ENCODE data around the gene DNAJC22.
"Not testable (repeated sequence)": the region's sequence is repeated elsewhere in the genome, so short reads cannot be mapped to it uniquely, and the experiment has no call there.

DNAJC22 gene

DNA sequence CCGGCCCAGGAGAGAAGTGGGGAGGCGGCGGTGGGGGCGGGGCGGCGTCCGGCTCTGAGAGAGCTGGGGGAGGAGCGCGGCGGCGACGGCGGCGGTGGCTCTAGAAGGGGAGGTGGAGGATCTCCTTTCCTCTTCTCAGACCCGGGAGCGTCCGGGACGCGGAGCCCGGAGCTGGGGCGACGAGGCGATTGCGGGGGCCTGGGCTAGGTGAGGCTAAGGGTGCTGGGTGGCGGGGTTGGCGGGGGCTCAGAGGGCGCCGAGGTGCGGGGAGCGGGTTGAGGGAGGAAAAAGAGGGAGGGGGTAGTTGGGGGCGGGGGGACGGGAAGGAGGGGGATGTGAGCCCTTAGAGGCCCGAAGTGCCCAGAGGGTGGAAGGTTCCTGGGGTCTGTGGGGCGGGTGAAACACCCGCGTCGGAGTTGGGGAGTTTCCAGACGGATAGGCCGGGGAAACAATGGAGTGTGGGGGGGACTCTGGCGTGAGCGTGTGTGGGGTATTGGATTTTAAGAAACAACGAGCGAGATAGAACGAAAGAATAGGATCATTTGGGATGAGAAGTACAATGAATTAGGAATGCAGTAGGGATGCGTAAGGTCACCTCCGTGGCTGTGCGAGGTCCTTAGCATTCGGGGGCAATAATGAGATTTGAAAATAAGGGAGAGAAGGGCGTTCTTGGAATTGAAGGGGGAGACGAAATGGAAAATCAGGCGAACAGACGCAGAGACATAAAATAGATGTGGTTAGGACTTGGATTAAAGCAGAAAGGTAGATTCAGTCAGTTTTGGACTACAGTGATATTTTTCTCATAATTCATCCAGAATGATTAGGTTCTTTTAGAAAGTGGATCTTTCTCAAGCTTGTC, 20.9 kb downstream of the DNAJC22 start, which contains the start of gene SPATS2:
TSS of gene SPATS2 (plus strand) at position 82 of the 859 bp plus-strand sequence. CDS start 93,551 bp downstream, outside the sequence.
- no peak for DNase-seq (ENCODE audit: insufficient read length, low spot score)
- no peak for FAIRE-seq

GRCh38 chr12:49368240-49368600, 21.5 kb downstream of the DNAJC22 start:
- DNase-seq (ENCODE audit: insufficient read length, low spot score) (no peak), FAIRE-seq (peak; percentile 83)

- DNase-seq (ENCODE audit: insufficient read length, low spot score) (no peak), FAIRE-seq (peak; percentile 87)
Observed at GRCh38 chr12:49369411-49370145, 22.9 kb downstream of the DNAJC22 start.

GRCh38 chr12:49370539-49370938, 23.9 kb downstream of the DNAJC22 start:
- DNase-seq (ENCODE audit: insufficient read length, low spot score): no peak
- FAIRE-seq: no peak

- DNase-seq (ENCODE audit: insufficient read length, low spot score) (no peak), FAIRE-seq (no peak)
Observed at GRCh38 chr12:49375406-49375805, 28.7 kb downstream of the DNAJC22 start.

GRCh38 chr12:49377386-49377785, 30.7 kb downstream of the DNAJC22 start:
- no peak for DNase-seq (ENCODE audit: insufficient read length, low spot score)
- FAIRE-seq: peak; percentile 55

GRCh38 chr12:49380184-49380583, 33.5 kb downstream of the DNAJC22 start:
- FAIRE-seq; DNase-seq (ENCODE audit: insufficient read length, low spot score): not testable (repeated sequence)

DNA sequence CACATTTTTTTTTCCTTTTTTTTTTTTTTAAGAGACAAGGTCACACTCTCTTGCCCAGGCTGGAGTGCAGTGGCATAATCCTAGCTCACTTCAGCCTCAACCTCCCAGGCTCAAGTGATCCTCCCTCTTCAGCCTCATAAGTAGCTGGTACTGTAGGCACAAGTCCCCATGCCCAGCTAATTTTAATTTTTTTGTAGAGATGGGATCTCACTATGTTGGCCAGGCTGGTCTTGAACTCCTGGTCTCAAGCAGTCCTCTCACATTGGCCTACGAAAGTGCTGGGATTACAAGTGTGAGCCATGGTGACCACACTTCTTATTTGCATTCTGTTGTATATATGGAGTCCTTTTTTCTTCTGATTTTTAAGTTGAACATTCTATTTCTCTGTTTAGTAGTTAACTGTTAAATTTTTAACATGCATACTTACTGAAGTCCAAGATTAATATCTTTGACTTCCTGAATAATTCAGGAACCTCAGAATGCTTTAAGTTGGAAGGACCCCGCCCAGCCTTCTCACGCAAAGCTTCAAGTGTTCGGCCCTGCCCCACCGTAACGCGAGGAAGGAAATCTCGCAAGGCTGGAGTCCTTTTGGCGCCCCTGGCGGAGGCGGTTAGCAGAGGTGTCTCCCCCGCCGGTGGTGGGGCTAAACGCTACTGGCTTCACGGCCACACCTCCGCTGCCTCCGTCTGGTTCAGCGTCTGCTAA, 42.1 kb downstream of the DNAJC22 start:
- FAIRE-seq: peak; percentile 76

GRCh38 chr12:49389387-49389703, 42.7 kb downstream of the DNAJC22 start:
- DNase-seq (ENCODE audit: insufficient read length, low spot score): no peak
- FAIRE-seq: no peak

More for the DNA sequence above, 42.1 kb downstream of the DNAJC22 start:
- DNase-seq (ENCODE audit: insufficient read length, low spot score): no peak

DNA sequence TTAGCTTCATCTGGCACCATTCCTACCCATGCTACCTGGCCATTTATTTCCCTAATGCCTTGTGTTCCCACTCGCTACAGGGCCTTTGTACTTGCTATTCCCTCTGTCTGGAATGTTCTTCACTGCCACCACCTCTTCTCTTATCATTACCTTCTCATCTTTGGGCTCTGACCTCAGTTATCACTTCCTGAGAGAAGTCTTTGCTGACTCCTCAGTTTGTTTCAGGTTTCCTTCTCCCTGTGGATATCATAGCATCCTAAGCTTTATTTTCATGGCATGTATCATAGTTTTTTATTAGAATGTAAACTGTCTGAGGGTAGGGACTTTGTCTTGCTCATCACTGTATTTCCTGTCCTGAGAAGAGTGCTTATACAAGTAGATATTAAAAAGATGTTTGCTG, 50.3 kb downstream of the DNAJC22 start:
- FAIRE-seq (no peak), DNase-seq (ENCODE audit: insufficient read length, low spot score) (no peak)

DNA sequence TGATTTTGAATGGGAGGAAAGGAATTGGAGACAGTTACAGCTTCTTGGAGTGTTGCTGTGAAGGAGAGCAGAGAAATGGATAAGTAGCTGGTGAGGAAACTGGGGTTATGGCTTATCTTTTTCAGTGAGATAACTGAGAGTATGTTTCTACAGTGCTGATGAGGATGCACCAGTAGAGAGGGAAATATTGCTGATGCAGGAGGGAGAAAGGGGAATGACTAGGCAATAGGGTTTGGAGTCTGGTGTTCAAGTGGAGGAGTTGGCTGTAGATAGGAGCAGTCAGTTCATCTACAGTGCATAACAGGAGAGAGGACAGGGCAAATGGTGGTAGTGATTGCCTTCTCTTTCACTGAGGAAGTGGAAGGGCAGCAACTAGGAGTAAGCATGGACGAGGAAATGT, 53.6 kb downstream of the DNAJC22 start:
- no peak for DNase-seq (ENCODE audit: insufficient read length, low spot score)
- no peak for FAIRE-seq

All from GM19239 (cell line).